ENCODE results near the gene ACYP2.
"Not testable (repeated sequence)": the region's sequence is repeated elsewhere in the genome, so short reads cannot be mapped to it uniquely, and the experiment has no call there.

Gene ACYP2

GRCh38 chr2:54107903-54108615, 7.4 kb upstream of the ACYP2 start:
- TF ChIP-seq, protein P1, sequence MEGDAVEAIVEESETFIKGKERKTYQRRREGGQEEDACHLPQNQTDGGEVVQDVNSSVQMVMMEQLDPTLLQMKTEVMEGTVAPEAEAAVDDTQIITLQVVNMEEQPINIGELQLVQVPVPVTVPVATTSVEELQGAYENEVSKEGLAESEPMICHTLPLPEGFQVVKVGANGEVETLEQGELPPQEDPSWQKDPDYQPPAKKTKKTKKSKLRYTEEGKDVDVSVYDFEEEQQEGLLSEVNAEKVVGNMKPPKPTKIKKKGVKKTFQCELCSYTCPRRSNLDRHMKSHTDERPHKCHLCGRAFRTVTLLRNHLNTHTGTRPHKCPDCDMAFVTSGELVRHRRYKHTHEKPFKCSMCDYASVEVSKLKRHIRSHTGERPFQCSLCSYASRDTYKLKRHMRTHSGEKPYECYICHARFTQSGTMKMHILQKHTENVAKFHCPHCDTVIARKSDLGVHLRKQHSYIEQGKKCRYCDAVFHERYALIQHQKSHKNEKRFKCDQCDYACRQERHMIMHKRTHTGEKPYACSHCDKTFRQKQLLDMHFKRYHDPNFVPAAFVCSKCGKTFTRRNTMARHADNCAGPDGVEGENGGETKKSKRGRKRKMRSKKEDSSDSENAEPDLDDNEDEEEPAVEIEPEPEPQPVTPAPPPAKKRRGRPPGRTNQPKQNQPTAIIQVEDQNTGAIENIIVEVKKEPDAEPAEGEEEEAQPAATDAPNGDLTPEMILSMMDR (IDR thresholded peaks at IDR 0.05; ENCODE audit: low read depth, low read length): no peak
- no peak for DNase-seq (ENCODE audit: extremely low read depth, low read depth)

DNA sequence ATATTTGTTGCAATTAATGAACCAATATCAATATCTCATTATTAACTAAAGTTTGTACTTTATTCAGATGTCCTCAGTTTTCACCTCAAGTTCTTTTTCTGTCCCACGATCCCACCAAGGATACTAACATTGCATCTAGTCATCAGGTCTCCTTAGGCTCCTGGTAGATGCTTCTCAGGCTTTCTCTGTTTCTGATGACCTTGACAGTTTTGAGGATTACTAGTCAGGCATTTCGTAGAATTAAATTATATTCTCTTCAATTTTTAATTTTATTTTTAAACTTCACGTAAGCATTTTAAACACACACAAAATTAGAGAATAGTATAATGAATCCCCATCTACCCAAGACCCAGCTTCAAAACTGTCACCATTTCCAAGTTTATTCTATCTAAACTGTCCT, 5.6 kb upstream of the ACYP2 start:
- no peak for DNase-seq (ENCODE audit: extremely low read depth, low read depth)
- TF ChIP-seq, protein P1 (IDR thresholded peaks at IDR 0.05; ENCODE audit: low read depth, low read length): no peak

- DNase-seq (ENCODE audit: extremely low read depth, low read depth): not testable (repeated sequence)
These were observed 936 bp upstream of the ACYP2 start for GRCh38 chr2:54114479-54114878.

GRCh38 chr2:54114936-54115283, 505 bp upstream of the ACYP2 start:
- DNase-seq (ENCODE audit: extremely low read depth, low read depth): no peak
- TF ChIP-seq, protein P1 (IDR thresholded peaks at IDR 0.05; ENCODE audit: low read depth, low read length): no peak

DNA sequence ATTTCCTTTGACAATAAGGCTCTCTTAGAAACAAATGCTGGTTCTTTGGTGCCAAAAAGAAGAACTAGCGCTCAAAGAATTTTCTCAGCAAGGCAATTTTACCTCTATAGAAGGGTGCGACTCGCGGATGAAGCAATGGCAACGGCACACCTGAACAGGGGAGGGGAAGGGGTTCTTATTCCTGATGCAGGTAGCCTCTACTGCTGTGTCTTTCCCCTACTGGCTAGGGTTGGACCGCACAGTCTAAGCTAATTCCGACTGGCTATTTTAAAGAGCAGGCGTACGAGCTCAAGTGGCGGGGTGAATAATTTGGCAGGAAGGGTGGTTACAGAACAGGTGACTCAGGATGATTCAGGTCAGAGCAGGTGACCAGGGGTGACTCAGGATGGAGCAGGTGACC, 1.2 kb downstream of the ACYP2 start:
- not testable (repeated sequence) for DNase-seq (ENCODE audit: extremely low read depth, low read depth)

DNA sequence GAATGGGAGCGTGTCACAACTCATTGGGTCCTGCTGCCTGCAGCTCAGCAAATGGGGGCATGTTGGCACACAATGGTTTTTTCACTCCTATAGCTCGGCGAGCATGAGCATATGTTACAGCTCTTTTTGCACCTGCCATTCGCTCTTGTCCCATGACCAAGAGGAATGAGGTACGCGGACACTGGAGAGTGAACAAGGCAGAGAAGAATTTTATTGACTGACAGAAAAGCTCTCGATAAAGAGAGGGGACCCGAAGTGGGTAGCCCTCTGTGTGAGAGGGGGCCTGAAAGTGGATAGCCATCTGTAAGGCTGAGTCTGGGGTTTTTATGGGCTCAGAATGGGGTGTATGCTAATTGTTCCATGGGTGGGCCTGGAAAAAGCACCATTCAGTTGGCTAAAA, 5.5 kb downstream of the ACYP2 start:
- DNase-seq (ENCODE audit: extremely low read depth, low read depth): no peak
- TF ChIP-seq, protein P1 (IDR thresholded peaks at IDR 0.05; ENCODE audit: low read depth, low read length): no peak

GRCh38 chr2:54122171-54122935, 6.9 kb downstream of the ACYP2 start:
- TF ChIP-seq, protein P1 (IDR thresholded peaks at IDR 0.05; ENCODE audit: low read depth, low read length): no peak
- no peak for DNase-seq (ENCODE audit: extremely low read depth, low read depth)

DNA sequence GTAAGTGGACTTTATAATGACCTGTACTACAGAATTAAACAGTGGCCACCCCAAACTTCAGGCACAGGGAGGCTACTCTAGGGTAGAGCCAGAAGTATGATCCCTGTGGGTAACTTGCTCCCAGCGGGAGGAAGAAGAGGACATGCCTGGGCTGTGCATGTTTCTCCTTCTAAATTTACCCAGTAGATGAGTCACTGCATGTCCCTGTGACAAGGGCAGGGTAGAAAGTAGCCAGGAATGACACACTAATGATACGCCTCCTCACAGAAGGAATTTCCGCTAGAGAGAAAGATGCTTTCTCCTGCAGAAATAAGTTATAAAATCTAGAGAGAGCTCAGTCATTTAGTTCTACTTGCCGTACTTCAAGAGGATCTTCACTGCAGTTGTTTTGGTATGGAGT, 7.5 kb downstream of the ACYP2 start:
- no peak for DNase-seq (ENCODE audit: extremely low read depth, low read depth)
- TF ChIP-seq, protein P1 (IDR thresholded peaks at IDR 0.05; ENCODE audit: low read depth, low read length): no peak

DNA sequence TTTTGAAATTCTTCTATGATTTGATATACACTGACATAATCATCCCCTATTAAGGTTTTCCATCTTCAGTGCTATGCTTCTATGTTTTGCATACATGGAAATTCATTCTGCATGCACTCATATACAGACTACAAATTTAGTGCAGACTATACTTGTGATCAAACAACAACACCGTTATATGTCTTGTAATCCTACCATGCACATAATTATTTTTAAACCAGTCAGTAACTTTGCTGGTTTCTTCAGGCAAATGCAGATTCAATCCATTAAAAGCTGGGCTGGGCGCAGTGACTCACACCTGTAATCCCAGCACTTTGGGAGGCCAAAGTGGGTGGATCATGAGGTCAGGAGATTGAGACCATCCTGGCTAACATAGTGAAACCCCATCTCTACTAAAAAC, 11.8 kb downstream of the ACYP2 start:
- not testable (repeated sequence) for DNase-seq (ENCODE audit: extremely low read depth, low read depth)

Data from AG09319 (cell line).